MCF 10A (cell line): Measurements from ENCODE around the gene OR51E2. TPM values are rescaled to one million over a fixed set of nuclear protein-coding genes. Genes with fewer than 3 reads are reported as not detected.

ENCODE experiments used
- BruUV-seq: library from RNA; stranded (reverse); fragments of 400-500 nt; replicated peaks from 2 replicates; lab custom pipeline; 2021; lab: Mats Ljungman, UMichigan
- CTCF ChIA-PET: fragments of 300-600 bp; sonication (Branson Sonifier 250); formaldehyde crosslinking; extraction: SDS; loops from one replicate; lab custom pipeline; 2021; ENCODE audit warnings: antibody characterized with exemption, inconsistent platforms; lab: Yijun Ruan, JAX
- POLR2A ChIA-PET: fragments of 300-600, 350-650 bp; sonication (Branson Sonifier 250); formaldehyde crosslinking; extraction: SDS; loops from one replicate; lab custom pipeline; 2020; ENCODE audit warnings: antibody characterized with exemption, inconsistent platforms; lab: Yijun Ruan, JAX
- DNase-seq: peaks from one replicate; pipeline ENCODE4 v3.0.0-alpha.2; 2018; ENCODE audit not compliant: unreplicated experiment
- H3K27ac Mint-ChIP-seq: one replicate; pipeline ENCODE4 v1.8.0; 2022; ENCODE audit warnings: mild to moderate bottlenecking, low read depth, mixed read lengths; ENCODE audit not compliant: unreplicated experiment
- H3K27me3 Mint-ChIP-seq: one replicate; pipeline ENCODE4 v1.8.0; 2022; ENCODE audit warnings: mixed read lengths; ENCODE audit not compliant: insufficient read depth, unreplicated experiment
- H3K36me3 Mint-ChIP-seq: one replicate; pipeline ENCODE4 v1.8.0; 2022; ENCODE audit warnings: mild to moderate bottlenecking, moderate library complexity, mixed read lengths; ENCODE audit not compliant: insufficient read depth, unreplicated experiment
- H3K4me1 Mint-ChIP-seq: one replicate; pipeline ENCODE4 v1.8.0; 2022; ENCODE audit warnings: mixed read lengths; ENCODE audit not compliant: insufficient read depth, unreplicated experiment
- H3K4me3 Mint-ChIP-seq: one replicate; pipeline ENCODE4 v1.8.0; 2022; ENCODE audit warnings: mild to moderate bottlenecking, moderate library complexity, mixed read lengths; ENCODE audit not compliant: unreplicated experiment
- H3K9me3 Mint-ChIP-seq: one replicate; pipeline ENCODE4 v1.8.0; 2022; ENCODE audit warnings: mixed read lengths; ENCODE audit not compliant: unreplicated experiment
- CTCF ChIP-seq: fragments of 200-600 bp; IDR thresholded peaks from one replicate; pipeline ENCODE4 v1.8.0; 2022; ENCODE audit warnings: antibody characterized with exemption, mild to moderate bottlenecking; ENCODE audit not compliant: unreplicated experiment
- intact Hi-C: fragments of 100-400 bp; cut with micrococcal nuclease; formaldehyde crosslinking; loops from 2 replicates; pipeline ENCODE4 v1.14.1; 2022
- total RNA-seq: library from RNA; stranded (reverse); gene quantifications from 2 replicates; pipeline ENCODE4 v1.2.3, GENCODE V29; 2022

The OR51E2 gene
- total RNA-seq, 1 experiment from 2014 or later: not detected

- BruUV-seq: no TSS peak
Measured at GRCh38 chr11:4664183-4664582, 33.5 kb downstream of the OR51E2 start.

GRCh38 chr11:4662876-4663275, 34.8 kb downstream of the OR51E2 start:
- no peak for TF ChIP-seq CTCF
- no peak overlapping the region for H3K27ac Mint-ChIP-seq
- peaks cover 55% of the 10 kb centered on the region for H3K27me3 Mint-ChIP-seq
- no peak for DNase-seq
- ChIA-PET POLR2A (no interaction called here), CTCF (no interaction called here)
- no peaks in the 10 kb centered on the region for H3K4me1 Mint-ChIP-seq
- no peaks in the 10 kb centered on the region for H3K36me3 Mint-ChIP-seq
- H3K4me3 Mint-ChIP-seq: no peak overlapping the region
- H3K9me3 Mint-ChIP-seq: no peaks in the 10 kb centered on the region
- no TSS peak for BruUV-seq
- intact Hi-C loops: no loop called here

More at GRCh38 chr11:4664183-4664582, 33.5 kb downstream of the OR51E2 start:
- H3K27me3 Mint-ChIP-seq: peaks cover 55% of the 10 kb centered on the region
- POLR2A ChIA-PET: no interaction called here
- H3K4me1 Mint-ChIP-seq: no peaks in the 10 kb centered on the region
- intact Hi-C loops: no loop called here
- no peaks in the 10 kb centered on the region for H3K9me3 Mint-ChIP-seq
- no peak overlapping the region for H3K4me3 Mint-ChIP-seq
- no peak overlapping the region for H3K27ac Mint-ChIP-seq
- CTCF ChIA-PET: interaction anchor here (1.0 kb wide), 1 partner anchor 27 kb away, joined by 6 read pairs; the partner anchor contains the start of gene OR51D1
- no peak for TF ChIP-seq CTCF
- no peaks in the 10 kb centered on the region for H3K36me3 Mint-ChIP-seq
- no peak for DNase-seq

GRCh38 chr11:4658629-4659445, 38.8 kb downstream of the OR51E2 start:
- POLR2A ChIA-PET: no interaction called here
- DNase-seq: no peak
- no peak for TF ChIP-seq CTCF
- no peaks in the 10 kb centered on the region for H3K36me3 Mint-ChIP-seq
- peaks cover 18% of the 10 kb centered on the region for H3K27me3 Mint-ChIP-seq
- H3K9me3 Mint-ChIP-seq: no peaks in the 10 kb centered on the region
- no peak overlapping the region for H3K27ac Mint-ChIP-seq
- CTCF ChIA-PET: interaction anchor here (0.7 kb wide), 1 partner anchor 223 kb away, joined by 3 read pairs; no protein-coding TSS in a partner anchor
- no peak overlapping the region for H3K4me3 Mint-ChIP-seq
- intact Hi-C loops: no loop called here
- H3K4me1 Mint-ChIP-seq: no peaks in the 10 kb centered on the region
- no TSS peak for BruUV-seq

GRCh38 chr11:4654635-4655369, 42.9 kb downstream of the OR51E2 start:
- H3K4me1 Mint-ChIP-seq: no peaks in the 10 kb centered on the region
- H3K27me3 Mint-ChIP-seq: no peaks in the 10 kb centered on the region
- peaks cover 7% of the 10 kb centered on the region for H3K9me3 Mint-ChIP-seq
- H3K36me3 Mint-ChIP-seq: no peaks in the 10 kb centered on the region
- DNase-seq: no peak
- TF ChIP-seq CTCF: no peak
- intact Hi-C loops: no loop called here
- no peak overlapping the region for H3K4me3 Mint-ChIP-seq
- ChIA-PET CTCF (interaction anchor here (0.7 to 1.5 kb wide), 2 partner anchors 18 to 872 kb away, joined by 3 to 5 read pairs; partner anchors contain the start of gene OR51D1), POLR2A (no interaction called here)
- BruUV-seq: no TSS peak
- H3K27ac Mint-ChIP-seq: no peak overlapping the region
